Thyroid gland (tissue), 4 donors: ENCODE results near the gene CCL20.

Experiments
- POLR2A ChIP-seq, 2 donors: fragments of 450-650 bp; IDR thresholded peaks; one replicate each; pipeline ENCODE4 v1.6.1; 2017; ENCODE audit warnings: antibody characterized with exemption in 2 of 2, mild to moderate bottlenecking in 2 of 2, moderate library complexity in 1 of 2
- TF ChIP-seq, protein P1 (sequence below), 6 experiments: fragments of 200-600 bp in 3 of 6; fragments of 450-650 bp in 3 of 6; sonication (generic) in 3 of 6; IDR thresholded peaks; one replicate each; pipeline ENCODE4 v1.5.1; 2016 to 2019; ENCODE audit warnings: antibody characterized with exemption in 6 of 6, mild to moderate bottlenecking in 2 of 6, inconsistent platforms in 1 of 6, moderate library complexity in 1 of 6

DNA sequence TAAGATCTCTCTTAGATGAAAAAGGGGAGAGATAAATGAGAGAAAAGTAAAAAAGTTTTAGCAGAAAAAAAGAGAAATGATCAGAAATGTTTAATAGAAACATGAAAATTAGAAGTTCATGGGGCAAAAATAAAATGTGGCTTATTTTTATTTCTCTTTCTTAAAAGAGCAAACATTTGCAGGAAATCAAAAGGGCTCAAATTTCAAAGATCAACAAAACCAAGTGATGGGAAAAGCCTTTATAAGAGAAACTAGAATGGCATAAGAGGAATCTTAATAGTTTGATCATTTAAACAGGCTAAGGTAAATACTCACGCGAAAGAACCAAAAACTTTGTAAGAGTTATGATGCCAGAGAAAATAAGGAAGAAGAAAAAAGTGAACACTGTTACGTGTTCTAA lies 34.5 kb downstream of the CCL20 start:
- TF ChIP-seq, protein P1, sequence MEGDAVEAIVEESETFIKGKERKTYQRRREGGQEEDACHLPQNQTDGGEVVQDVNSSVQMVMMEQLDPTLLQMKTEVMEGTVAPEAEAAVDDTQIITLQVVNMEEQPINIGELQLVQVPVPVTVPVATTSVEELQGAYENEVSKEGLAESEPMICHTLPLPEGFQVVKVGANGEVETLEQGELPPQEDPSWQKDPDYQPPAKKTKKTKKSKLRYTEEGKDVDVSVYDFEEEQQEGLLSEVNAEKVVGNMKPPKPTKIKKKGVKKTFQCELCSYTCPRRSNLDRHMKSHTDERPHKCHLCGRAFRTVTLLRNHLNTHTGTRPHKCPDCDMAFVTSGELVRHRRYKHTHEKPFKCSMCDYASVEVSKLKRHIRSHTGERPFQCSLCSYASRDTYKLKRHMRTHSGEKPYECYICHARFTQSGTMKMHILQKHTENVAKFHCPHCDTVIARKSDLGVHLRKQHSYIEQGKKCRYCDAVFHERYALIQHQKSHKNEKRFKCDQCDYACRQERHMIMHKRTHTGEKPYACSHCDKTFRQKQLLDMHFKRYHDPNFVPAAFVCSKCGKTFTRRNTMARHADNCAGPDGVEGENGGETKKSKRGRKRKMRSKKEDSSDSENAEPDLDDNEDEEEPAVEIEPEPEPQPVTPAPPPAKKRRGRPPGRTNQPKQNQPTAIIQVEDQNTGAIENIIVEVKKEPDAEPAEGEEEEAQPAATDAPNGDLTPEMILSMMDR (IDR thresholded peaks at IDR 0.05) = no peak
- no peak for TF ChIP-seq POLR2A (IDR thresholded peaks at IDR 0.05)
